ENCODE data around the gene DNAH1.
A peak's percentile ranks its signal among the peaks of the same experiment; 100 is the strongest.

The DNAH1 gene

GRCh38 chr3:52399131-52399530 lies 83.0 kb downstream of the DNAH1 start:
- Mint-ChIP-seq H3K27ac (no peak overlapping the region), H3K4me3 (no peak overlapping the region), H3K36me3 (ENCODE audit: low read depth) (peaks cover 22% of the 10 kb centered on the region), H3K9me3 (no peaks in the 10 kb centered on the region), H3K4me1 (no peaks in the 10 kb centered on the region), H3K27me3 (ENCODE audit: low read depth) (no peaks in the 10 kb centered on the region)
- no peak for TF ChIP-seq CTCF (IDR thresholded peaks at IDR 0.05; ENCODE audit: unreplicated experiment in 3 of 3)

GRCh38 chr3:52399593-52399992 lies 83.5 kb downstream of the DNAH1 start:
- Mint-ChIP-seq H3K36me3 (ENCODE audit: low read depth) (peaks cover 24% of the 10 kb centered on the region), H3K4me3 (no peak overlapping the region), H3K4me1 (no peaks in the 10 kb centered on the region), H3K27me3 (ENCODE audit: low read depth) (no peaks in the 10 kb centered on the region), H3K9me3 (no peaks in the 10 kb centered on the region), H3K27ac (no peak overlapping the region)
- no peak for TF ChIP-seq CTCF (IDR thresholded peaks at IDR 0.05; ENCODE audit: unreplicated experiment in 3 of 3)

GRCh38 chr3:52400275-52400793 lies 84.2 kb downstream of the DNAH1 start:
- H3K9me3 Mint-ChIP-seq = no peaks in the 10 kb centered on the region
- peaks cover 27% of the 10 kb centered on the region for H3K36me3 Mint-ChIP-seq (ENCODE audit: low read depth)
- peak overlapping the region in 1 of 3 experiments; percentile 20 for H3K27ac Mint-ChIP-seq
- H3K4me3 Mint-ChIP-seq = no peak overlapping the region
- no peaks in the 10 kb centered on the region for H3K4me1 Mint-ChIP-seq
- no peak for TF ChIP-seq CTCF (IDR thresholded peaks at IDR 0.05; ENCODE audit: unreplicated experiment in 3 of 3)
- H3K27me3 Mint-ChIP-seq (ENCODE audit: low read depth) = no peaks in the 10 kb centered on the region

GRCh38 chr3:52401021-52401420 lies 84.9 kb downstream of the DNAH1 start:
- Mint-ChIP-seq H3K4me3 (no peak overlapping the region), H3K9me3 (no peaks in the 10 kb centered on the region), H3K27ac (no peak overlapping the region), H3K27me3 (ENCODE audit: low read depth) (no peaks in the 10 kb centered on the region), H3K4me1 (no peaks in the 10 kb centered on the region), H3K36me3 (ENCODE audit: low read depth) (peaks cover 31% of the 10 kb centered on the region)
- no peak for TF ChIP-seq CTCF (IDR thresholded peaks at IDR 0.05; ENCODE audit: unreplicated experiment in 3 of 3)

GRCh38 chr3:52401551-52401950 lies 85.4 kb downstream of the DNAH1 start:
- Mint-ChIP-seq H3K27ac (no peak overlapping the region), H3K4me1 (no peaks in the 10 kb centered on the region), H3K36me3 (ENCODE audit: low read depth) (peaks cover 32% of the 10 kb centered on the region), H3K4me3 (no peak overlapping the region), H3K9me3 (no peaks in the 10 kb centered on the region), H3K27me3 (ENCODE audit: low read depth) (no peaks in the 10 kb centered on the region)
- no peak for TF ChIP-seq CTCF (IDR thresholded peaks at IDR 0.05; ENCODE audit: unreplicated experiment in 3 of 3)

- Mint-ChIP-seq H3K36me3 (ENCODE audit: low read depth) (peaks cover 36% of the 10 kb centered on the region), H3K27ac (no peak overlapping the region), H3K9me3 (no peaks in the 10 kb centered on the region)
Measured at GRCh38 chr3:52402101-52402521, 86.0 kb downstream of the DNAH1 start.

More at GRCh38 chr3:52402101-52402521, 86.0 kb downstream of the DNAH1 start:
- Mint-ChIP-seq H3K4me3 (no peak overlapping the region), H3K27me3 (ENCODE audit: low read depth) (no peaks in the 10 kb centered on the region), H3K4me1 (no peaks in the 10 kb centered on the region)
- TF ChIP-seq CTCF (IDR thresholded peaks at IDR 0.05; ENCODE audit: unreplicated experiment in 3 of 3) = no peak

Measured in nephron (organoid).